Panc1 (cell line): ENCODE data around the gene ISG15.
"Not testable (repeated sequence)": the region's sequence is repeated elsewhere in the genome, so short reads cannot be mapped to it uniquely, and the experiment has no call there.

Experiments
- REST ChIP-seq, 2 experiments: IDR thresholded peaks; 2 replicates each; pipeline ENCODE4 v1.6.1; 2011 to 2012; ENCODE audit warnings: low read depth in 2 of 2, control low read depth in 1 of 2, low read length in 1 of 2, mild to moderate bottlenecking in 1 of 2, moderate library complexity in 1 of 2; ENCODE audit not compliant: insufficient read depth in 1 of 2
- TF ChIP-seq, protein P1 (sequence below): fragments of 450-650 bp; IDR thresholded peaks from 2 replicates; pipeline ENCODE4 v1.5.1; 2017; ENCODE audit warnings: mild to moderate bottlenecking

- TF ChIP-seq, protein P1, sequence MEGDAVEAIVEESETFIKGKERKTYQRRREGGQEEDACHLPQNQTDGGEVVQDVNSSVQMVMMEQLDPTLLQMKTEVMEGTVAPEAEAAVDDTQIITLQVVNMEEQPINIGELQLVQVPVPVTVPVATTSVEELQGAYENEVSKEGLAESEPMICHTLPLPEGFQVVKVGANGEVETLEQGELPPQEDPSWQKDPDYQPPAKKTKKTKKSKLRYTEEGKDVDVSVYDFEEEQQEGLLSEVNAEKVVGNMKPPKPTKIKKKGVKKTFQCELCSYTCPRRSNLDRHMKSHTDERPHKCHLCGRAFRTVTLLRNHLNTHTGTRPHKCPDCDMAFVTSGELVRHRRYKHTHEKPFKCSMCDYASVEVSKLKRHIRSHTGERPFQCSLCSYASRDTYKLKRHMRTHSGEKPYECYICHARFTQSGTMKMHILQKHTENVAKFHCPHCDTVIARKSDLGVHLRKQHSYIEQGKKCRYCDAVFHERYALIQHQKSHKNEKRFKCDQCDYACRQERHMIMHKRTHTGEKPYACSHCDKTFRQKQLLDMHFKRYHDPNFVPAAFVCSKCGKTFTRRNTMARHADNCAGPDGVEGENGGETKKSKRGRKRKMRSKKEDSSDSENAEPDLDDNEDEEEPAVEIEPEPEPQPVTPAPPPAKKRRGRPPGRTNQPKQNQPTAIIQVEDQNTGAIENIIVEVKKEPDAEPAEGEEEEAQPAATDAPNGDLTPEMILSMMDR, result not testable (repeated sequence)
- TF ChIP-seq REST (IDR thresholded peaks at IDR 0.05; ENCODE audit: insufficient read depth in 1 of 2, low read depth in 2 of 2, low read length in 1 of 2), result not testable (repeated sequence)
Observed at GRCh38 chr1:976791-977190, 36.5 kb upstream of the ISG15 start.
